Activated effector memory CD4-positive, alpha-beta T cell treated with Interleukin-2 at 50 U/mL for 16 hours (primary cell): Measurements from ENCODE around the gene SH3BGRL2.

Experiments
- DNase-seq: peaks from one replicate; pipeline ENCODE4 v3.0.0-alpha.2; 2020

Gene SH3BGRL2

GRCh38 chr6:79630883-79631692 is at the start of gene SH3BGRL2:
Gene SH3BGRL2, plus strand, starts transcription at chr6:79631329. Its CDS starts 133 bp downstream, at chr6:79631462.
- DNase-seq = no peak

GRCh38 chr6:79584332-79584731 is 46.8 kb upstream of the SH3BGRL2 start:
- no peak for DNase-seq

GRCh38 chr6:79586548-79586947 is 44.6 kb upstream of the SH3BGRL2 start:
- DNase-seq = no peak

- DNase-seq = no peak
Observed at GRCh38 chr6:79589701-79590100, 41.4 kb upstream of the SH3BGRL2 start.

GRCh38 chr6:79597155-79597554 is 34.0 kb upstream of the SH3BGRL2 start:
- DNase-seq = no peak

GRCh38 chr6:79598012-79598411 is 33.1 kb upstream of the SH3BGRL2 start:
- DNase-seq = no peak

- no peak for DNase-seq
Observed at GRCh38 chr6:79599725-79600259, 31.3 kb upstream of the SH3BGRL2 start.

GRCh38 chr6:79600313-79600712 is 30.8 kb upstream of the SH3BGRL2 start:
- DNase-seq = no peak

- no peak for DNase-seq
Observed at GRCh38 chr6:79600812-79601609, 30.1 kb upstream of the SH3BGRL2 start.

GRCh38 chr6:79602859-79603258 is 28.3 kb upstream of the SH3BGRL2 start:
- DNase-seq = no peak

GRCh38 chr6:79604583-79605037 is 26.5 kb upstream of the SH3BGRL2 start:
- DNase-seq = no peak

- DNase-seq = no peak
Observed at GRCh38 chr6:79605061-79605460, 26.1 kb upstream of the SH3BGRL2 start.

- no peak for DNase-seq
Observed at GRCh38 chr6:79605968-79606764, 25.0 kb upstream of the SH3BGRL2 start.

GRCh38 chr6:79607000-79607399 is 24.1 kb upstream of the SH3BGRL2 start:
- DNase-seq = no peak

GRCh38 chr6:79608334-79609224 is 22.6 kb upstream of the SH3BGRL2 start:
- DNase-seq = no peak

GRCh38 chr6:79609225-79609595 is 21.9 kb upstream of the SH3BGRL2 start:
- no peak for DNase-seq

GRCh38 chr6:79610306-79611009 is 20.7 kb upstream of the SH3BGRL2 start:
- DNase-seq = no peak

- no peak for DNase-seq
Observed at GRCh38 chr6:79612457-79612856, 18.7 kb upstream of the SH3BGRL2 start.

- DNase-seq = no peak
Observed at GRCh38 chr6:79612918-79613317, 18.2 kb upstream of the SH3BGRL2 start.

- DNase-seq = no peak
Observed at GRCh38 chr6:79613912-79614311, 17.2 kb upstream of the SH3BGRL2 start.
